Measurements from ENCODE around the gene LPCAT2.

- TF ChIP-seq TAF1 (IDR thresholded peaks at IDR 0.05; ENCODE audit: low read depth) (no peak), CTCF (IDR thresholded peaks at IDR 0.05; ENCODE audit: poor library complexity, severe bottlenecking) (no peak)
Measured at GRCh38 chr16:55625843-55626242, 117.0 kb downstream of the LPCAT2 start.

Data from neural cell (in vitro differentiated cells).